IPS-NIHi11 (cell line): ENCODE data around the gene KBTBD2.
"Not testable (repeated sequence)": the region's sequence is repeated elsewhere in the genome, so short reads cannot be mapped to it uniquely, and the experiment has no call there.

ENCODE experiments used
- DNase-seq: peaks from one replicate; pipeline ENCODE4 v3.0.0; 2012; ENCODE audit warnings: mixed read lengths, low spot score

The KBTBD2 gene

DNA sequence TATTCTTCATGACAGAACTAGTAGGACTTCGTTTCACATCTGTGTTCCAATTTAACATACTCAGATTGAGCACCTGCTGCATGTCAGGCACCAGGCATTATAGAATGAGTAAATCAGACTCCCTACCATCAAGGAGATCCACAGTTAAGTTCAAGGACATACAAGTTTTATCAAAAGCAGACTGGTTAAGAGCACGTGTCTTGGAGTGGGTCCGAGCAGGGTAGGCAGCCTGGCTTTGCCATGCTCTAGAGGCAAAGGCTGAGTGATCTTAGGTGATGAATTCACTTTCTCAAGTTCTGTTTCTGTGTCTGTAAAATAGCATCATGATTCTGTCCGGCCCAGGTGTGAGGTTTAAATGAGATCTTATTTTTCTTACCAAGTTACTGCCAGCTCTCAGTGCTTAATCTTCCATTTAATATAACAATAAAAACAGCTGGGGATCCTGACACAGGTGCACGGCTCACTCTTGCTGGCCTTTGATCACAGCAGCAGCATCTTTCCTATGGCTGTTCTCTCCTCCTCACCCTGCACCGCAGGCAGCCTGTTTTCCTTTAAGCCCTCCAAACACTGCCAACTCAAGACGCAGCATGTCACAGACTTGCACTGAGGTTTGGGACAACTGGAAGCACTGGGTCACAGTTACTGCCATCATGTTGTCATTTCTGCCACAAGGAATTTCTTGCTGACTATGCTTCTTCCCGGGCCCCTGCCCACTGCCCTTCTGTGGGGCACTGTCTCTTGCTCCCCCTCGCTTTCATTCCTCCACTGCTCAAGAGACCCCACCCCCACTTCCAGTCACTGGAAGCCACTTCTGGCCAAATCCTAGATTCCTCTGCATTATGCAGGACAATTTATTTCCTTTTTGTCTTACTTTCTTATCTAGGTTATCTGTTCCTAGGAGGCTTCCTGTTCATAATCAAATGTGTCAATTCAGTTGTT lies 35.5 kb downstream of the KBTBD2 start:
- DNase-seq: not testable (repeated sequence)

DNA sequence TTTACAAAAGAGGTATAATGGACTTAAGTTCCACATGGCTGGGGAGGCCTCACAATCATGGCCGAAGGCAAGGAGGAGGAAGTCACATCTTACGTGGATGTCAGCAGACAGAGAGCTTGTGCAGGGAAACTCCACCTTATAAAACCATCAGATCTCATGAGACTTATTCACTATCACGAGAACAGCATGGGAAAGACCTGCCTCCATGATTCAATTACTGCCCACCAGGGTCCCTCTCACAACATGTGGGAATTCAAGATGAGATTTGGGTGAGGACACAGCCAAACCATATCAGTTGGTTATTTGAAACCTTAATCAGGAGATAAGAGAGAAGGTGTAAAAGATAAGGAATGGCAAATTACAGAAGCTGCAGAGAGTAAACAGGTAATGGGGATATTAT lies 40.9 kb downstream of the KBTBD2 start:
- not testable (repeated sequence) for DNase-seq

DNA sequence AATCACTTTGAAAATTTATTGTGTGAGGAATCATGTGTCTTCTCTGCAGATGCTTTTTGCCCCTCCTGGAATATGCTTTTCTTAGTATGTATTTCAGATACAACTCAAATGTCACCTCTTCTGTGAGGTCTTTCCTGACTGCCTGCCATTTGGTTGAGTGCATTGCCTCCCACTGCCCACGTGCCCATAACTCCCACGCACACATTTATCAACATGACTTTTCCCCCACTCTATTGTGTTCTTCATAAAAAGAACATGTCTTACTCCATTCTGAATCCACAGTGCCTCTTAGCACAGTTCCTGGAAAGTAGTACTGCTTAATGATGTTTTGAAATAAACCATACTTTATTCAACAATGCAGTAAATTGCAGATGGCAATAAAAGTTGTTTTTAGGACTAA lies 42.9 kb downstream of the KBTBD2 start:
- not testable (repeated sequence) for DNase-seq

DNA sequence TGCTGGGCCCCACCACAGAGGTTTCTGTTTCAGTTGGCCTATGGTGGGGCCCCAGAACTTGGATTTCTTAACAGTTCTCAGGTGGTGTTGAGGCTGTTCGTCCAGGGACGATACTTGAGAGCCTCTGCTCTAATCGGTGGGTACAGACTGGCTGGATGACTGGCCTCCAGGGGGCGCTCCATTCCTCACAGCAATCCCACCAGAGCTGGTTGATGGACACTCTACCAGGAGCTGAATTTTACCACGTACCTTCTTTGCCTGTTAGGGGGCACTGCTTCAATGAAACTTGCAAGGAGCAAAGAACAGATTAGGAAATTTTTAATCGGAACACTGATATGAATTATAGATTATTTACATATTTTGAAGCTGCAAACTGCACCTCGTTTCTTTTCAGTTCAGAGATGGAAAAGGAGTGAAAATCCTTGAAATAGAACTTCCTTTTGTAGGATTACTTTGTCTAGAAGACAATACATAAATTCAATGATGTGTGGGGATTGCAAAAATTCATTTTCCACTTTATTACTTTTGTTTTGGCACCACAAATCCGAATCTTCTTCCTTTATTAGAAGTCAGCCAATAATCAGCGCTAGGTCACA lies 44.8 kb downstream of the KBTBD2 start:
- peak; percentile 71 for DNase-seq

DNA sequence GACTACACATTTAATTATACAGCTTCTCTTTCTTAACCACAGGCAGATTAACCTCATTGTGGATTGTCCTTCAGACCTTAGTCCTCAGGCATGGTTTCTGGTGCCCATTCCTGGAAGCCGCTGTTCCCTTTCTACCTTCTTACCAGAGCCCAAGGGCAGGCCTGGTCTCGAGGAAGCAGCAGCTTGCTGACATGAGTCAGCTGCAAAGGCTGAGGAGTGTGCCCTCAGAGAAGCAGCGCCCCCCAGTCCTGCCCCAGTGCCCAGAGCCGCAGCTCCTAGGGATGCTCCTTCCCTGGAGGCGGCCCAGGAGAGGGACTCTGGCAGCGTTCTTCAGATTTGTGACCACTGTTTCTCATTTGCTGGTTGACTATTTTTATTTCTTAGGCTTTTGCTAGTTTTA lies 46.8 kb downstream of the KBTBD2 start:
- not testable (repeated sequence) for DNase-seq

DNA sequence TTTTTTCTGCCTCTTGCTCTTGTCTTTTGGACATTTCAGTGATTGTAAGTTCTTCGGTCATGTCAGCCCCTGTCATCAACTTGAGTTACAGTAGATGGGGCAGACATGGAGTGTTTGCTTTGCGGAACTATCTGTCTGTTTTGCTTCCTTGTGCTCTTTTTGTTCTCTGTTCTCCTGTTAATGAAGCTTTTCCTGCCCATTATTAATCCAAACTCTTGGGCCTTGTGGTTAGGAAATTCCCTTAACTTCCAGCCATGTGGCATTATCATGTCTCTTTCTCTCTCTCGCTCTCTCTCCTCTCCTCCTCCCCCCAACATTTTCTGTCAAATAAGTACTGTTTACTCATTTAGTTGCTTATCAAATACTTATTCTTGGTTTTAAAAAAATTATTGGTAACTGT lies 47.8 kb downstream of the KBTBD2 start:
- not testable (repeated sequence) for DNase-seq

DNA sequence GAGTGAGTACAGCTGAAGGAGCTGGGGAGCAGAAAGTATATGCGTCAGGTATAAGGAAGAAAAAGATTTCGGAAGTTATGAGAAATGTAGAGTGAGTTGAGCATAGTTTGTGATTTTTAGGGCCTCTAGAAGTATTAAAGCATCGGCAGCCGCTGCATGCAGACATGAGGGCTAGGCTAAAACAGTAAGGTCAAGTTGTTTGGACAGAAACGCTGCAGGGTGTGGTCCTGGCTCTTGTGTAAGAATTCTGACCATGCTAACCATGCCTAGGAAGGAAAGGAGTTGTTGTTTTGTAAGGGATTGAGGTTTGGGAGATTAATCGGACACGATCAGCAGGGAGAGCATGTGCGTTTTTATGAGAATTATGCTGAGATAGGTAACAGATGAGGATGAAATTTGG lies 51.7 kb downstream of the KBTBD2 start:
- DNase-seq: not testable (repeated sequence)

DNA sequence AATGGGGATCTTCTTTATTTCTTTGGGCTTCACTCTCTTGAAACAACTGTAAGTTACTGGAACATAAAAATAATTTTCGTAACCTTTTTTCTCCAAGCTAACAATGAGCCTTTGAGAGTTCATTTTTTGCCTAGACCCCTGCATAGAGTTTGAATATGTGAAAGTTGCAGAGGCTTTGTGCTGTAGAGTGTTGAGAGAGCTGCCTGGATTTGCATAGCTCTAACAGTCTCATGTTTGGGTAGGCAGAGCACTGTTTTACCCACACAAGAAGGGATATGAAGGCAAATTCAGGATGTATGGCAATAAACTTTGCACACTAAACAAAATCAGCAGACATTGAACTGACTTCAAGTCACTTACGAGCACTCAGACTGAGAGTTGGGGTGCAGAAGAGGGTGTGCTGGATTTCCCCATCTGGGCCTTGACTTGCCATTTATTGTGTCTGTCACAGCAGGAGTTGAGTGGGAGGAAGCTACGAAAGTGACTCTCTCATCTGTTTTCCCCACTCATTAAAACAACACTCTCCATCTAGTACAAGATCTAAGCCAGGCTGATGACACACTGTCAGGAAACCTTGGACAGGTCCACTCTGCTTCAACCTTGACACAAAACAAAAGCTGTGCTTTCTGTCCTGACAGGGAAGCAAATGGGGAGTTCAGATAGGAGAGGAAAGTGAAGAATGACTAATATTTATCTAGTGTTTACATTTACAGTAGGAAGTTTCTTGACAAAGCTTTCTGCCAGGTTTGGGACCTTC lies 62.4 kb downstream of the KBTBD2 start:
- not testable (repeated sequence) for DNase-seq
